Loucy (cell line): ENCODE measurements around the gene NLRP11.
"Not testable (repeated sequence)": the region's sequence is repeated elsewhere in the genome, so short reads cannot be mapped to it uniquely, and the experiment has no call there.

ENCODE experiments used
- EZH2phosphoT487 ChIP-seq: fragments of 200-600 bp; IDR thresholded peaks from 2 replicates; pipeline ENCODE4 v1.6.1; 2018; ENCODE audit warnings: antibody characterized with exemption, mild to moderate bottlenecking, moderate library complexity, borderline replicate concordance
- TF ChIP-seq, protein P1 (sequence below): fragments of 200-600 bp; sonication (generic); conservative IDR thresholded peaks from 2 replicates; pipeline ENCODE4 v1.5.1; 2014; ENCODE audit warnings: mild to moderate bottlenecking, antibody characterized with exemption, low read length

DNA sequence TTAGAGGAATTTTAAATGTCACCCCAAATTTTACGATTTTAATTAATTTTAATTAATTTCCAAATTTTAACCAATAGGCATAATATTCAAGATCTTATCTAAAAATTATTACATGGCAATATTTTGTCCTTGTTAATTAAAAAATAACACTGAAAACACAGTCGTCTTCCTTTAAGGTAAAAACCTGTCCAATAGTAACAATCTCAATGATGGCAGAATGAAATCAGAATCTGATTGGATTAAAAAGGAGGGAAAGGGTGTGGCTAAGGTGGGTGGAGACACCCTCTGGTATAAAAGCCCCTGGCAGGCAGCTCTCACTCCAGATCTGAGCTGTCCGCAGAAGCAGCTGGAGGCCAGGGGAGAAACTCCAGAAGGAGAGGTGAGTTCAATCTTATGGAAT is 73.0 kb downstream of the NLRP11 start, which contains the start of gene RFPL4A:
- TF ChIP-seq, protein P1, sequence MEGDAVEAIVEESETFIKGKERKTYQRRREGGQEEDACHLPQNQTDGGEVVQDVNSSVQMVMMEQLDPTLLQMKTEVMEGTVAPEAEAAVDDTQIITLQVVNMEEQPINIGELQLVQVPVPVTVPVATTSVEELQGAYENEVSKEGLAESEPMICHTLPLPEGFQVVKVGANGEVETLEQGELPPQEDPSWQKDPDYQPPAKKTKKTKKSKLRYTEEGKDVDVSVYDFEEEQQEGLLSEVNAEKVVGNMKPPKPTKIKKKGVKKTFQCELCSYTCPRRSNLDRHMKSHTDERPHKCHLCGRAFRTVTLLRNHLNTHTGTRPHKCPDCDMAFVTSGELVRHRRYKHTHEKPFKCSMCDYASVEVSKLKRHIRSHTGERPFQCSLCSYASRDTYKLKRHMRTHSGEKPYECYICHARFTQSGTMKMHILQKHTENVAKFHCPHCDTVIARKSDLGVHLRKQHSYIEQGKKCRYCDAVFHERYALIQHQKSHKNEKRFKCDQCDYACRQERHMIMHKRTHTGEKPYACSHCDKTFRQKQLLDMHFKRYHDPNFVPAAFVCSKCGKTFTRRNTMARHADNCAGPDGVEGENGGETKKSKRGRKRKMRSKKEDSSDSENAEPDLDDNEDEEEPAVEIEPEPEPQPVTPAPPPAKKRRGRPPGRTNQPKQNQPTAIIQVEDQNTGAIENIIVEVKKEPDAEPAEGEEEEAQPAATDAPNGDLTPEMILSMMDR = not testable (repeated sequence)
- TF ChIP-seq EZH2phosphoT487 = not testable (repeated sequence)
